ENCODE measurements around the gene SNRK.
A peak's percentile ranks its signal among the peaks of the same experiment; 100 is the strongest.

The SNRK gene

DNA sequence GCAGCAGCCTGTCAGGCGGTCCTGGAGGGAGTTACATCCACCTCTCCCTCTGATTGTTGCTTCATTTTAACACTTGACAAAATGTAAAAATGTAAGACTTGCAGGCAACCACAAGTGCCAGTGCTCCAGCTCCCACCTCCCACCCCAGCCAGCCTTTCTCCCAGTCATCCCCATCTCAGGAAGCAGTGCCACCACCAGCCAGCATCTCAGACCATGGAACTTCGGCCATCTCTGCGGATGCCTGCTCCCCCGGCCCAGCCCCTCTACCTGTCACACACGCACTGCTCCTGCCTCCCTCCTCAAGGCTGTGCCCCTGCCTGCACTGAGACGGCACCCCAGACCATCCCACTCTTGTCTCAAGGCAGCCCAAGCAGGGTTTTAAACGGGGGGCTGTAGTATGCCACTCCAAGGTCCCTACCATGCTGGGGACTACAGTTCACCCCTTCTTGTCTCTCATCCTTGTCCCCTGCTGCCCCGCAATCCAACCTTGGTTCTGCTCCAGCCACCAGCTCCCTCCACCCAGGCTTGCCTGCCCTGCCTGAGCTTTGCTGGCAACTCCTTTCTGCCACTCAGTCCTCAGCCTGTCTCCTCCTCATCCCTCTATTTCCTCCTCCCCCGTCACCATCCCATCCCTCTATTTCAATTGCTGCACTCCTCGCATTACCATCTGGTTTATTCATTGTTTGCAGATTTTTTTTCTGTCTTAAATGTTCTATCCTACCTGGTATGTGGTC lies 85.8 kb downstream of the SNRK start:
- no peak for DNase-seq

DNA sequence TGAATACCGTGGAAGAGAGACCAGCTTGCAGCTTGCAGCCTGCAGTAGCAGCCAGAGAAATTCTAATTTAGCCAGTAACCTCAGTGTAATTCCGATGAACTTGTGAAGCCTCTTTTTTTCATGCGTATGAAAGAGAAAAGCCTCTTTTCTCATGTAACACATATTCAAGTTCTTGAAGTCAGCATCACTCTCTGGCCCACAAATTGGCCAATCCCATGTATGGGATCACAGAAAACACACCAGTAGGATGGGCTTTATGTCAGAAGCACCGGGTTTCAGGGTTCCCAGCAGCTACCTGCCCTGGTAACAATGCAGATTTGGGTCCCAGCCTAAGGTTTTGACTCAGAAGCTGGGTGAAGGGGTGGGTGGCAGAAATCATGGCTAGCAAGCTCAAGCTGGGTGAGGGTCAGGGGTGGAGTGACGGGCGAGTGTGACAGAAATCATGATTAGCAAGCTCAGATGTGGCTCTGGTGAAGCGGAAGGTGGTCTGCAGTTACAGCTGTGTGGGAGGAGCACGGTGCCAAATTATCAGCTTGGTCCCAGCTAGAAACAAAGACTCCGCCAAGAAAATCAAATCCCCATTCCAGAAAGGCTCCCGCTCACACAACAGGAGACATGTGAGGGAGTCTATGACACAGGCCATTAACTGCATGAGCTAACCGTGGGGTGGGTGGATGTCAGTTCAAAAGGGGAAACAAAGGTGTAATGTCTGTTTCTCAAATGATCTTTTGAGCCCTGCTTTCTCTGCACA lies 86.6 kb downstream of the SNRK start:
- DNase-seq: no peak

DNA sequence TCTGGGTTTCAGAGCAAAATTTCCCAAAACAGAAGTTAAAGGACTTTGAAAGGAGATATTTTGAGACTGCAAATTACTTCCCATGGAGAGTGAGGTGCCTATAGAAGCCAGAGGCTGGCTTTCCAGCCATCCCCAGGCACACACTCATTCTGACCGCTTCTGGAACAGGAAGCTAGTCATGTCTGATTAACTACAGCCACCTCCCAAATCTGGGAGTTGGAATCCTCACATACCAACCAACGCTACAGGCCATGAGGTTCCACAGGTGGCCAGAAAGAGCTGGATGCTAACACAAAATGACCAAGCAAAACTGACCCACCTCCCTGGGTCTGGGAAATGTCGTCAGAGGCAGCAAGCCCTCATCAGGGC lies 87.2 kb downstream of the SNRK start:
- DNase-seq: no peak

DNA sequence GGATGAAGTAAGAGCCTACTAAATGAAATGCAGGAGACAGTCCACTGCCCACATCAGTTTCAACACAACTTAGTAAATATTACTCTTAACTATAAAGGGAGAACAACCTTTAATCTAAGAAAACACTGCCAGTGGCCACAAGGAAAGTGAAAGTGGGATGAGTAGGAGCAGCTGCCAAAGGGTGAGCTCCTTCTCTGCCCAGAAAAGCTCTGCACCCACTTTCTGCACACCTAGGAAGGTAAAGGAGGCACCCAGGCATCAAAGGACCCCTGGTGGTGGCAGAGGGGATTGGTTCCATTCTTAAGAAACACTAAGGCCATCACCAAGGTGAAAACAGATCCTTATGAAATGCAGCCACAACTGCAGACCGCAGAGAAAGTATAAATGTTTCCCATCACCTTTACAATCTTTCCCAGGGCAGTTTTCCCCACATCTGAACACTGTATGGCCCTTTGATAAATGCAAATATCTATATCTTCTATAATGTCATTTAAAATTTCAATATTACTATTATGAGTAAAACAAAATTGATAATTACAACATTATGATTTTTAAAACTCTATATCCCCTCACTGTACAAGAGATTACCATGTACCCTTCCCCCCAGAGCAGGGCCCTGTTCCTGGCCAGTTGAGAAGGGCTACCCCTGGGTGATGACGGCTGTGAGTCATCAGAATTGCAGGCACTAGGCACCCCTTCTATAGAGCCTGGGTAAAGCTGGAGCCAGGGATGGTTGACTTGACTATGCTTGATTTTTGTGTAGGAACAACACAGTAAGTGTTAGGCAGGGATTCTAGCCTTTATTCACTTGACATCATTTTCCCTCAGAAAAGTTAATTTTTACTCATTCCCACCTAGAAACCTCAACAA lies 92.0 kb downstream of the SNRK start:
- DNase-seq: peak; percentile 85

DNA sequence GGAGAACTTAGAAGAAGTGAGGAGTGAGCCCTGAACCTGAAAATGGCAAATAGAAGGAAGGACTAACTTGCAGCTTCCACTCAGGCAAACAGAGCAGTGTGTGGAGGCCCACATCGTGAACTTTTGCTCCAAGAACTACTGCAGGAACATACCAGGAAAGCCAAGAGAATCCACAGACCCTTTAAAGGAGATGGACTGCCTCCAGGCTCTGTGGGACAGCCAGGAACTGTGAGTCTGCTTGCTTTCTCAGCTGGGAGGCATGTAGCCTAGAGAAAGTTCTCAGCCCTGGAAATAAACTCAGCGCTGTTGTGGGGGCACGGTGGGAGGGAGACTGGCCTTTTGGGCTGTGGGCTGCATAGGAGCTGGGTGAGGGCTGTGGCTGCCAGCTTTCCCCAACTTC lies 93.0 kb downstream of the SNRK start:
- DNase-seq: peak; percentile 21

DNA sequence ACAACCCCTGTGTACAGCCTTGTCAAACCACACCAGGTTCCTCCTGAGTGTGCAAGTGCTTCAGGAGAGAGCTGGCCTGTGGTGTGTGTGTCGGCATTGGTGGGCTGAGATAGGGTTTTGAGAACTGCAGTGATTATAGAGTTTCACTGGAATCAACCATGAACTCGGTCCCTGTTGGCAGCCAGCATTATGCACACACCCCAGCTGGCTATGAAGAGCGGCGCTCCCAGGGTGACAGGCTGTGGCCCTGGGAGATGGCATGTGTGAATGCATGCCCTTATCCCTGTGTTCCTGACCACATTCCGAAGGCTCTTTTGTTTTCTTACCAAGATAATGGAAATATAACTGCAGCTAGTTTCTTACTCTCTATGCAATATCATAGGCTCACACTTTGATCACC lies 101.8 kb downstream of the SNRK start:
- no peak for DNase-seq

DNA sequence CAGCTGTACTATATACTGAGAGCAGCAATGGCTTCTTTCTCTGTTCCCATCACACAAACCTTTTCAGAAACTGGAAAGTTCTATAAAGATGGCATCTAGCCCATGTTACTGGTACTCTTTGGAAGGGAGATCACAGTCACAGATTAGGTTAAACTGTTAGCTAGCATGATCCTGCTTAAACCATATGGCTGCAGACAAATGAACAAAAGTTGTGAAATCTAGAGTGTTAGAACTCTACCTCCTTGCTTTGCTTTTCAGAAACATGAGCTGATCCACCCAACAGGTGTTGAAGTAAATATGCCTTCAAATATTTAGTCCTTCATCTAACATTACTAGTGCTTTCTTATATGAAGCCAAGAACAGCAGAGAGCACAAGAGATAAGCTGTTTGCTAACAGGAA lies 102.6 kb downstream of the SNRK start:
- no peak for DNase-seq

DNA sequence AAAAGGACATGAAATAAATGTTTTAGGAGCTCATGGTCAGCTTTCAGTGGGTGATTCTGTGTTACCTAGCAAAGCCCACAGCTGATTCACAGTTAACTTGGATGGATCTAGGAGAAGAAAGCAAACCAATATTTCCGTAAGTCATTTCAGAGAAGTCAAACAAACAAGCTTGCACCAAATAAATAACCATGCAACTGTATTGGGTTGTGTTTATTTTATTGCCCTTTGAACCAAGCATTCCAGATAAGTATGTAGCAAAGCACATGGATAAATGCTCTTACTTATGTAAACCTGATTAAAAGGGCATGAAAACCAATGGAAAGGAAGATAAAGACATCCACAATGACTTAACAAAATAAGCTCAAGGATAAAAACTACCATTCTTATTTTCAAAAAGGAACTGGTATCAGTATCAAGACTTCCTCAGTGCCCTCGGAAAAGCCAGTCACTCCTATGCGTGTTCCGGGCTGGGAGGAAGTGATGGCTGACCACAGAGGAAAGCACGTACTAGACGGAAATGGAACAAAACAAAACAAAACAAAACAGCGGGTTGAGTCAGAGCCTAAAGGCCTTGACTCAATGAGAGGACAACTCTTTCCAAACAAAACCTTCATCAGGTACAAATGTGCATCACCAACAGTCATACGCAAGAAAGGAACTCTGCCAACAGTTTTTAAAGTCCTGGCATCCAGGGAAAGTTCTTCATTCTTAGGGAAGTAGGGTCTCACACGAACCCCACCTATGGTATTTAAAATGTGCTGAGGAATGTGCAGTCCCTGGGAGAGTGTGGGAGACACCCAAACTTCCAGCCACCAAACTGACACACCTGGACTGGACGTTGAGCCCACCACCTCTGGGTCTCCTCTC lies 103.3 kb downstream of the SNRK start:
- peak; percentile 75 for DNase-seq

DNA sequence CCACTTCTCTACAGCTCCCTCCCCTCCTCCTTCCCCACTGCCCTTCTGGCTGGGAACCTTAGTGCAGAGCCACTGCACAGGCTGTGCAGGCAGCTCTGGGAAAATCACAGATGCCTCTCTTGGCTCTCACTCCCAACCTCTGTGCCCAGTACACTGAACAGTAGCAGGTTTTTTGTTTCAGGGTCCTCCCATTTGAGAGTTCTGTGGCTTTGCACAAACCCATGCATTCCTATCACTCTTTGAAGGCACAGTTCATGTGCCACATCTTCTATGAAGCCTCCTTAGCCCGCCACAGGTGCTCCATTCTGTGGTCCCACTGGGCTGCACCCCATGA lies 103.9 kb downstream of the SNRK start:
- no peak for DNase-seq

DNA sequence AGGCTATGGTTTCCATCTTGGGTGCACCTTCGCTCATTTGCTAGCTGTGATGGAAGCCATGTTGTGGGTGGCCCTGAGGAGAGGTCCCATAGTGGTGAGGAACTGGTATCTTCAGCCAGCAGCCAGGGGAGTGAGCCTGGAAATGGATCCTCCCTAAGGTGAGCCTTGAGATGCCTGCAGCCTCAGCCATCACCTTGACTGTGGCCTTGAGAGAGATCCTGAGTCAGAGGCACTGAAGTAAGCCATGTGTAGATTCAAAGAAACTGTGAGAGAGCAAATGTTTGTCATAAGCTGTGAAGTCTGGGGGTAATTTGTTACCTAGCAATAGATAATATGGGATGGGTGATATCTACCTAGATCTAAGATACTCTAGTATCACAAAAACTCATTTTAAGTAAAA lies 105.3 kb downstream of the SNRK start:
- DNase-seq: no peak

DNA sequence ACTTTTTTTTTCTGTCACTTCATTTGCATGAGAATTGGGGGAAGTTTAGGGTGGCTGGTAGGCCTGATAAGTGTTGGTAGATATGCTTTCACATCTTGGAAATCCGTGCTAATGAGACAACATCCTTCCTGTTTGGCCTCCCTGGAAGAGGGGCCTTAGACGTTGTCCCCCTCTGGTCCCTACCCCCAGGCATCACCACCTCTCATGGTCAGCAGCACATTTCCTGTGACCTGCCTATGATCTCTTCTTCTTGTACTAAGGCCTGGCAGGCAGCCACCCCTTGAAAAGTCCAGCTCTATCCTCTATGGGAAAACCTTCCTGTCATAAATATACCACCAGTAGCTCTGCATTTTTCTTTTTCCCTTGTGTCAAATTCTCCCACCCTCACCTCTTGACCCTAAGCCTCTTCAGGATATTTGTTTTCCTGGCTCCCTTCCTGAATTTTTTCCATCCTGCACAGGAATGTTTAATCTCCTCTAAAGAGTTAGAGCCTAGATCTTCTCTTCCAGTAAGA lies 107.8 kb downstream of the SNRK start:
- no peak for DNase-seq

DNA sequence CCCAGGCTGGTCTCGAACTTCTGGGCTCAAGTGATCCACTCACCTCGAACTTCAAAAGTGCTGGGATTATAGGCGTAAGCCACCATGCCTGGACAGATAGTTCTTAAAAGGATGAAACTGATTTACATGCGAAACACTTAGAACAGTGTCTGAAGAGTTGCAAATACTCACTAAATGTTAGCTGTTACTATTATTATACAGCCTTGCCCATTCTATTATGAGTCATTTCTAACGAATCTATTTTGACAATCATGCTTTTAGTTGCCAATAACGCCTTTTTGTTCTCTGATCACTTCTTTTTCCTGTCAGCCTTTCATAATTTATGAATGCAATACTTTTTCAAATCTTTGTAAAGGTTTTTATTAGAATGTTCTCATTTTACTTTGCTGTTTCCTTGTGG lies 112.7 kb downstream of the SNRK start:
- no peak for DNase-seq

DNA sequence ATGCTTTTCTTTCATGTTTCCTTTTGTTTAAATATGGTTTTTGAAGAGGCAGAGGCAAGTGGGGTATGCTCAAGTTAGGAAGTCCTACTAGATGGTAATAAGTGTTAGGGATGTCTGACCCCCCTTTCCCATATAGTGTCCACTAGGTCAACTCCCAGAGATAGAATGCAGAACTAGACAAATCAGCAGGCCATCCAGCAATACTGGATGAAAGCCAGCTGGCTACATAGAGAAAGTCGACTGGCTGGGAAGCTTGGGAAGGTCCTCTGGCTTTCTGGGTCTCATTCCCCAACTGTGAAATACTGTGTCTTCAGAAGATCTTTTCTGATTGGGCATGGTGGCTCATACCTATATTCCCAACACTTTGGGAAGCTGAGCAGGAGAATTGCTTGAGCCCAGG lies 113.8 kb downstream of the SNRK start:
- no peak for DNase-seq
